ENCODE measurements around the gene MAN2A1.
"Not testable (repeated sequence)": the region's sequence is repeated elsewhere in the genome, so short reads cannot be mapped to it uniquely, and the experiment has no call there.

The MAN2A1 gene

DNA sequence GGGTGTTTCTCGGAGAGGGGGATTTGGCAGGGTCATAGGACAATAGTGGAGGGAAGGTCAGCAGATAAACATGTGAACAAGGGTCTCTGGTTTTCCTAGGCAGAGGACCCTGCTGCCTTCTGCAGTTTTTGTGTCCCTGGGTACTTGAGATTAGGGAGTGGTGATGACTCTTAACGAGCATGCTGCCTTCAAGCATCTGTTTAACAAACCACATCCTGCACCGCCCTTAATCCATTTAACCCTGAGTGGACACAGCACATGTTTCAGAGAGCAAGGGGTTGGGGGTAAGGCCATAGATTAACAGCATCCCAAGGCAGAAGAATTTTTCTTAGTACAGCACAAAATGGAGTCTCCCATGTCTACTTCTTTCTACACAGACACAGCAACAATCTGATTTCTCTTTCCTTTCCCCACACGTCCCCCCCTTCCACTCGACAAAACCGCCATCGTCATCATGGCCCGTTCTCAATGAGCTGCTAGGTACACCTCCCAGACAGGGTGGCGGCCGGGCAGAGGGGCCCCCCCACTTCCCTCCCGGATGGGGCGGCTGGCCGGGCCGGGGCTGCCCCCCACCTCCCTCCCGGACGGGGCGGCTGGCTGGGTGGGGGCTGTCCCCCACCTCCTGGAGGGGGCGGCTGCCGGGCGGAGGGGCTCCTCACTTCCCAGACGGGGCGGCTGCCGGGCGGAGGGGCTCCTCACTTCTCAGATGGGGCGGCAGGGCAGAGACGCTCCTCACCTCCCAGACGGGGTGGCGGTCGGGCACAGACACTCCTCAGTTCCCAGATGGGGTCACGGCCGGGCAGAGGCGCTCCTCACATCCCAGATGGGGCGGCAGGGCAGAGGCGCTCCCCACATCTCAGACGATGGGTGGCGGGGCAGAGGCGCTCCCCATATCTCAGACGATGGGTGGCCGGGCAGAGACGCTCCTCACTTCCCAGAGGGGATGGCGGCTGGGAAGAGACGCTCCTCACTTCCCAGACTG is 142.8 kb downstream of the MAN2A1 start:
- DNase-seq: not testable (repeated sequence)

DNA sequence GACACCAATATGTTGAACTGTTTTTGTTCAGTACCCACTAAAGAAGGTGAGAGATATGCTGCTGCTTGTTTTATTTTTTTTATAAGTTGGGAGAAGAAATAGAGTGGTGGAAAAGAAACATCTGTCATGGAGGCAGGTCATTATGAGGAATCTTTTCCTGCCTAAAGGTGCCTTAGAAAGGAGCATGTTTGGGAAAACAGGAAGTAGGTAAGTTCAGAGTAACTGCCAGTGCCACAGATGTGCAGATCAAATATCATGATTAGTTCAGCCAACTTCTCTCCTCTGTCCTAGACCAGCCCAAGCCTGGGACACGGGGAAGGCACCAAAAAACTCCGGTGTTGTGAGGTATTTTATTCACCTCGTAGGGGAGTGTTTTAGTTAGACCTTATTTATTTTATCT is 144.2 kb downstream of the MAN2A1 start:
- no peak for DNase-seq

DNA sequence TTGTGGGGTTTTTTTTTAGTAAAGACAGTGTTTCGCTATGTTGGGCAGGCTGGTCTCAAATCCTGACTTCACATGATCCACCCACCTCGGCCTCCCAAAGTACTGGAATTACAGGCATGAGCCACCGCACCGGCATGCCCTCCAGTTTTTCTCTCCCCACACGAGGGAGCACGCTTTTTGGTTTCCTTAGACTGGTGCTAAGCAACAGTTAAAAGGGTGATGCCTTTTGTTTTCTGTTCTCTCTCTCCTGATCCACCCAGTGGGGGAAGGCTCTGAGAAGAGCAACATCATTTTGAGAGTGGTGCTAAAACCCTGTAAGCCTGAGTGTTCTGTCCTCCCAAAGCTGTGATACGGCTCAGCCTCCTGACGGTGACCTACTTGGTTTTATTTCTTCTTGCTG is 146.6 kb downstream of the MAN2A1 start:
- DNase-seq: no peak

DNA sequence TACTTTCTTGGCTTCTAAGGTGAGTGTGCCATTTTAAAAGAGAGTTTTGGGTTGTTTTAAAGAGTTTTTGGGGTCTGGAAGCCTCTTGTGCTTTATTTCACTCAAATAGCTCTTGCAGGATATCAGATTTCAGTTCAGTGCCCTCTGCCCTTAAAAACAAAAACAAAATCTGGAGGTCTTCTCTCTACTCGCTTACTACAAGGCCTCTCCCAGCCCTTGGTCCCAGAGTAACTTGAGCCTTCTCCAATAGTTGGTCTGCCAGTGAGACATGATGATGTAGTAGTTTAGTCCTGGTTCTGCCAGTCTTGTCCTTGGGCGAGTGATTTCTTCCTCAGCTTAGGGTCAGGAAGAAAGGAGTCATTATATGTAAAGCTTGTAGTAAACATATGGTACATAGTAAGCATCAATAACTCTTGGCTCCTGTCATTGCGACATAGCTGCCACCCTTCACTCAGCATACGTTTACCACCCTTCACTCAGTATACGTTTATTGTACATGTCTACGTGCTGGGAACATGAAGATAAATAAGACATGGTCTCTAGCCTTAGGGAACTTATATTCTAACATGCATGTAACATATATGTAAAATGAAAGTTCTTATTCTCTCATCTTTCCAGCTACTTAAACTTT is 147.6 kb downstream of the MAN2A1 start:
- DNase-seq: no peak

DNA sequence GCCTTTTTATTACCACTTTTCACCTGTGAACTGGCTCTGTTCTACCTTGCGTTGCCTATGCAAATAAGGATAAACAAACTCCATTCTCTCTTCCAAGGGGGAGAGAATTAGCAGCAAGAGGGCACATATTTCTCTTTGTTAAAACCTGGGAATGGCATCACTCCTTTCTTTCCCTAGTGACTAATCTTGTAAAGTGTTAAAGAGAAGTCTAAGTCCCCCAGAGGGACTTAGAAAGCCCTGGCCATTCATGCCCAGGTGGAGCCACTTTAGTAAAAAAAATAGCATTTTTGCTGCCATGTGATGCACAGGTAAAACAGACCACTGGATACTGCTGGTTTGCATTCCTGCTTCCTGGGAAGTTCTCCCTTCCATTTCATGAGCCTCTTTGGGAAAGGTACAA is 148.4 kb downstream of the MAN2A1 start:
- DNase-seq: no peak

DNA sequence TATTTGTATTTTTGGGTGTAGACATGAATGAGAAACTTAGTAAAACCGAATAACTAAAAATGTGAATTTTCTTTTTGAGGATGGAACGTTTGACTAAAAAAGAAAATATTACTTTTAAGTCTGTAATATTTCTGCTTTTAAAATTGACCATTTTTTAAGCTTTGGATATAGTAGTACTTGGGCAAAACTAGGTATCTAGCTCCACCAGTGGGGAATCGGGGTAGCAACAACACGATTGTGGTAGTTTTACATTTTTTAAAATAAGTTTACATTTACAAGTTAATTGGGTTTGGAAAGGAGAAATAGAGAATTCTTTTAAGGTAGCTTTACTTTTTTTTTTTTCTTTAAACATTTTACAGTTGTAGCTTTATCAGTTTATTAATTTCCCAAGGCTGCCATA is 154.4 kb downstream of the MAN2A1 start:
- DNase-seq: no peak

DNA sequence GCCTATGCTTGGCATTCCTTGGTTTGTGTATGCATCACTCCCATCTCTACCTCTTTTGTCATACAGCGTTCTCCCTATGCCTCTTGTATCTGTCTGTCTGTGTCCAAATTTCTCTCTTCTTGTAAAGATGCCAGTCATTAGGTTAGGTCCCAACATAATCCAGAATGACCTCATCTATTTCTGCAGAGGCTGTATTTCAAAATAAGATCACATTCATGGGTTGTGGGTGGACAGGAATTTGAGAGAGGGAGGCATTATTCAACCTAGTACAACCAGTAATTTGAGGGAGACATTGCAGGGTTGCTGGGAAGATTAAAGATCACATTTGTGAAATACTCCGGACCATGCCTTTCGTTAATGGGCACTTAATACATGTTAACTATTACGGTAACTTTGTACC is 155.0 kb downstream of the MAN2A1 start:
- DNase-seq: no peak

DNA sequence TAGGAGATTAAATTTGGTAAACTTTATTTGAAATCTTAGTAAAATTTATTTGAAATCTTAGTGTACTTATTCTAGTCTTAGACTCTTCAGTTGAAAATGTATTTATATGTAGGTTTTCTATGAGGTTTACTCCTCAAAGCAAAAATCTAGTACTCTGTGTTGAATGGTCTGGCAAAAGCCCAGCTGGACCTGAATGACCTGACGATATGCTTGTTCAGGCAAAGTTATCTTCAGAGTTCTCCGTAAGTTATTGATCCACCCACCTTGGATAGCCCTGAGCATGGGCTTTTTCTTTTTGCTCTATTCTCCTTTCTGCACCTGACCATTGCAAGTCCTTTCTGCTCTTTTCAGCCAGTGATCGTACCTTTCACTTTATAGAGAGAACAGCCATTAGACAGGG is 158.4 kb downstream of the MAN2A1 start:
- no peak for DNase-seq

DNA sequence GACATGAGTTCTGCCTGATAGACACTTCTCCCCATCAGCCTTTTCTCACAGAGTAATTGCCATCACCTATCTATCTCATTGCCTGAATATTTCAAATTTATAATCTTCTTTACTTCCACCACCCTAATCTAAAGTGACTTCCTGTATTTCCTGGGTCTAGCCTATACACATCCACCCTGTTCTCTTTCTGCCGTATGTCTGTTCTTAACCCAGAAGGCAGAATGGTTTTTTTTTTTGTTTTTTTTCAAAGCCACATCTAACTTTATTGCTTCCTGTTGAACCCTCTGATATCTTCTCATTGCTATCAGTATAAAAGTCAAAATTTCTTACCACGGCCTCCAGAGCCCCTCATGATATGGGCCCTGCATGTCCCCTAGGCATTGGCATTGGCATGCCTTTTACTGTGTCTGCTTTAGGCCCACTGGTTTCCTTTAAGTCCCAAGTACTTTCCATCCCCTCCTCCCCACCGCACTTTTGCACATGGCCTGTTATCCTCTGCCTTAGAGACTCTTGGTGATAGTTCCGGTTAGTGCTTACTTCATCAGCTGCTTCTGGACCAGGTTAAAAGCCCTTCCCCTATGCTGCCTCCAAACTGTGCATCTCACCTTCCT is 159.9 kb downstream of the MAN2A1 start:
- DNase-seq: no peak

DNA sequence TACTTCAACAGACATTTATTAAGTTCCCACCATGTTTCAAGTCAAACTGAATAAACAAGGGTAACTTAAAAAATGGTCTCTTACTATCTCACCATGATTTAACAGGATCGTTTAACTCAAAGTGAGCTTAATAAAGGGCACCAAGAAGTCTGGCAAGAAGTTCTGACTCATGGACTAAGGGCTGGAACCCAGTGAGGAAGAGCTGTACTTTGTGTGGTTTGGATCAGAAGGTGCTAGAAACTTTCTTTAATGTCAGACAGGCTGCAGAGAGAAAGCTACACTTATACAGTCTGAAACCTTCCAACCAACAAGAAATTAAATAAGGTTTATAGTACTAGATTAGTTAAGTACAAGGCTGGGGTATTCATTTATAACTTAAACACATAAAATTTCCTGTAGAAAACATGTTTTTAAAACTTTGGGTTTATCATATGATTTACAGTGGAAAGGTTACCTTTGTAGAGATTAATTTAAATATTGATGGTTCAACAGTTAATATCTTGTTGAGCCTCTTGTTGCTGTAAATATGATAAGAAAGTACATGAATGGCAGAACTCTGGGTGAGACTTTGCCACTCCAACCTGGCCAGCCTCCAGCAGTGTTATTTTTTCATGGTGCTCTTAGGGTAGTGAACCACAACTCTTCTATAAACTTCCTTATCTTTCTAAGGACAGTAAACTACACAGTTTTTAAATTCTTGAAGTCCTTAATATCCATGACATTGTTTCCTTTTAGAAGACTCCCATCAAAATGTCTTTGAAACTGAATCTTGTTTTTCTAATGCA is 162.8 kb downstream of the MAN2A1 start:
- no peak for DNase-seq

DNA sequence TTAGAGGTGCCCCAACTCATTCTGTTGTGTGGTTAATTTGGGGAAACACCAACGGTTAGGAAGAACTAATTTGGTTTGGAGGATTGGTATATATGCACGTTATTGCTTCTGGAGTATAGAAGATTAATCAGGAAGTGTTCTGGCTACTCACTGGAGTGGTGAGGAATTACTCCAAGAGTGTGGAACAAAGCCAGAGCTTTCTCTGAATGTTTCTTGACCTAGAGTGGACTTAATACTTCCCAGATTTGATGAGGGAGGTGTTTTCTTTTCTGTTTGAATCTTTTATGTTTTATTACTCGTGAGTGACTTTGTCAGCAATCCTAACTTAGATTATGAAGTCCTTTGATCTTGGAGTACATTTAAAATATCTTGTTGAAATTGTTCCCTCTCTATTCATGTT is 163.7 kb downstream of the MAN2A1 start:
- DNase-seq: no peak

DNA sequence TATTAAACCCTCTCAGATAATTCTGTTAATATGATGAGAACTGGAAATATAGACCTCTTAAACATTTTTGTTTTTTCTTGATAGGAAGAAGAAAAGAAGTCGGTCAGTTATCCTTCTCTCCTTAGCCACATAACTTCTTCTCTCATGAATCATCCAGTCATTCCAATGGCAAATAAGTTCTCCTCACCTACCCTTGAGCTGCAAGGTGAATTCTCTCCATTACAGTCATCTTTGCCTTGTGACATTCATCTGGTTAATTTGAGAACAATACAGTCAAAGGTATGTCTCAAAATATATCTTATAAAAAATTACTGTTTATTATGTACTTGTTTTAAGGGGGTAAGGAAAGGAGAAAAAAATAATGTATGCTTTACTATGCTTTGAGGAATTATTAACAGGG is 165.3 kb downstream of the MAN2A1 start:
- DNase-seq: no peak

DNA sequence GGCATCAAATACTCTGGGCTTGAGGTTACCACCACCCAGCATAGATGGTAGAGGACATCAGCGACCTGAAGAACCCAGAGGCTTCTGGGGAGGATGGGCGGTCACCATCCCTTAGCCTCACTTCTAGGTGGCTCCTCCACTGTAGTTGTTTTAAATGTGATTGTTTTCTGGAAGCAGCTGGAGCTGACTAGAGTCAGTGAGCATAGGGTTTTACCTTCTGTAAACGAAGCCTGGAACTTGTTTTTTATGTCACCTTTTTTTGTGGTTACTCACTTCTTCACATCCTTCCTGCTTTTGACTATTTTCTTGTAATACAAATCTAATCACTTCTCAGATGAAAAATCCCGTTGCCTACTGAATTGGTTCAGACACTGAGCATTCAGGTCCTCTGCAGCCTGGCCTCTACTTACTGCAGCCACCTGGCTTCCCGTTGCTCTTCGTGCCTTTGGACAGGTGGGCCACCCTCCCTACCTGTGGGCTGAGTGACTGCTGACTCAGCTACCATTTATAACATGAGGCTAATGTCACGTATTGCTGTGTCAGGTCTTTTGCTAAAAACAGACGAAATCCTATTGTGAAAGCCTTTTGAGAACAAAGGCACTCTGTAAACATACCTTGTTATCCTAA is 167.8 kb downstream of the MAN2A1 start:
- DNase-seq: peak in 1 of 2 experiments; percentile 30

DNA sequence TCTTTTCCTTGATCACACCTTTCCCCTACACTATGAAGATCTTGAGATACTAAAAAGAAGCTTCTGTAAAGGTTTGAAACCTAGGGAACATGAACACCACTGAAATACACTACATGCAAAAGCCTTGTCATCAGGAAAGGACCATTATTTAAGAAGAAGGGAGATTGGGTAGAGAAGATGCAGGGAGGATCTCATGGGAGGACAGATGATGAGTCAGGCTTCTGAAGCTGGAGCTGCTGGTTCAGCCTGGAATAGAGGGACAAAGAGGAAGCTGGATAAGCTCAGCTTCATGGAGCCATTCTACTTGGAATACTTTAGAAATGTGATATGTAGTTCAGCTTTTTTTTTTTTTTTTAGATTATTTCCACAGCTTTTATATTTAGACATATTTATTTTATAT is 169.8 kb downstream of the MAN2A1 start:
- DNase-seq: no peak

DNA sequence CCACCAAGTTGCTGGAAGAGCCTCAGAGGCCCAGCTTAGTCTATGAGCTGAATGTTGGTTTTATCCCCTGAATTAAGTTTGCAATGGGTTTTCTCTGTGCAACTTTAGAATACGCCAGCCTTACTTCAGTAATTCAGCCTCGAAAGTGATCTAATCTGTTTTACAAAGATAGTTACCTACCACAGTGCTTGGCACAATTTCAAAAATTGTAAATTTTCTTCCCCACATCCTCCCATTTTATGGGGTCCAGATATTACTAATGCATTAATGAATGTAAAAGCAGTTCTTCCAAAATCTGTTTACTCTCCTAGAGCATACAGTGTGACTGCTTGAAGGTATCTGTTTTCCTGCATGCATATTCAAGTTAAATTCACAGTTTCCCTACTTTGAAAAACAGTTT is 172.6 kb downstream of the MAN2A1 start:
- DNase-seq: no peak

DNA sequence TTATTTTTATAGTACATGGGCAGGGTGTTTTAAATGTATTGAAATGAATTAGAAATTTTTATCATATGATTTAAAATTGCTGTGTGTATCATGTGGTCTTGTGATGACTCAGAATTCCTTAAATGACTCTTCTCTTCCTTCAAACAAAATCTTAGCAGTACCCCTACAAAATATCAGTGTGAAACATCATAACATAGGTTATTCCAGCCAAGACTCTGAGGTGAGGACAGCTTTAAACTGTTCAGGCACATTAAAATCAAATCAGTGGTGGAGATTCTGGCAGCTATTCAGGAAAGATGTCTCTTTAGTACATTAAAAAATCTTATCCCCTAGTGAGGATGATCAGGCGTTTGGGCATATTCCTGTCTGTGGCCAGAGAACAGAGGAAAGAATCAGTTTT is 174.0 kb downstream of the MAN2A1 start:
- DNase-seq: no peak

DNA sequence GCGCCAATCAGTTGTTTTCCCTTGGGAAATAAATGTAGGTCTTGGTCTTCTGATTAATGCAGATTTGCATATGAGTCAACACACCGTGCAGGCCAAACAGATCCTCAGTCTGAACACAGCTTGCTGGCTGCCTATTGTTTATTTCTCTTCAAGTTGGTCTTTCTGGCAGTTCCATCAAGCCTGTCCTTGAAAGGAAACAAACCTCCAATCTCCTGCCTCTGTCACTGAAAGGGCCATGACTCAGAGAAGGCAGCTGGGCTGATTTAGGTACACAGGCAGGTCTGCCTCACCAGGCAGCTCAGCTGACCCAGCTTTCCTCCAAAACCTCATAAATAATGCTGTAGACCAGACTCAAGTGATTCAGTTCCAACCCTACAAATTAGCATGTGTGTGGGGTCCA is 175.9 kb downstream of the MAN2A1 start:
- peak in 1 of 2 experiments; percentile 23 for DNase-seq

DNA sequence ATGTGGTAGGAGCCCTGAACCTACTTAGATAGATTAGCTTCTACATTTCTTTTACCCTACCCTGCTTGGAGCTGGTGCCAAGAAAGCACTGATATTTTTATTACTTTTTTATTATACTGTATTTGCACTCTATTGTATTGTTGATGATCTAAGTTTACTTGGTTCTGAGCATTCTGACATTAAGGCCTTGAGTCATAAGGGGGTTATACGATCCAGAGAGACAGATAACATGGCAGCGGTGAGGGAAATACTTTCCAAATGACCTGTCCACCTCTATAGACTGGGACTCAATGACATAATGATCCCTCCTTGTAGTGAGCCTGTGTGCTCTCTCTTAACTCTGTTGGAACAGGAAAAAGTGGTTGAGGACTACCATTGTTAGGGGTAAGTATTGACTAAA is 176.3 kb downstream of the MAN2A1 start:
- no peak for DNase-seq

DNA sequence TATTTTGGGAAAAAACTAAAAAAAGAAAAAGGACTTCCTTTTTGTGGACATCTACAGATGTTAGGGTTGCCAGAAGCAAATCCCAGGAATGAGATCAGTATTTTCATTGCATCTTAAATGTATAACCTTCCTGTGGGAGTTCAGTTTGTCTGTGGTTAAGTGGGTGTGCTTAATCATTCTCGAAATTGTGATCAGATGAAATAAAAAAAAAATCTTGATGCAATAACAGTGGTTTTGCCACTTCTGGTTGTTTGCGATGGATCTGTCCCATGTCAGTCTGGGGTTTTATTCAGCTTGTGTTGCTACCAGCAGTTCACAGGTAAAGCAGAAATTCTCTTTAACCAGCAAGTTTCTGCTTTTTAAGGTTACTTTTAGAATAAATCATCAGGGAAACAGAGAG is 179.0 kb downstream of the MAN2A1 start:
- no peak for DNase-seq

DNA sequence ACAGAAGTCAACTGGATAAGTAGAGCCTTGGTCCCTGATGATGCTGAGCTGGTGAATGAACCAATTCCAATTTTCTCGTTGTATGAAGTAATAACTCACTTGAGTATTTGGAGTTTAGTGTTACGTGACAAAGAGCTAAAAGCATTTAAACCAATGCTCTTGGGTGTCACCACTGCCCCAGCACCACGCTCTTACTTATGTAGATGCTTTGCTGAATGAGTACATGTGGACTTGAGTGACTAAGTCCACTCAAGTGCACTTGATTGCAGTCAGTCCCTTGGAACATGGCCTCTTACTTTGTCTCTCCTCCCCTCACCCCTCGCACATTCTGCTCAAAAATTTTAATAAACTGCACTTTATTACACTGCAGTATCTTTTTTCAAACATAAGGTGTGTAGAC is 184.0 kb downstream of the MAN2A1 start:
- DNase-seq: no peak

DNA sequence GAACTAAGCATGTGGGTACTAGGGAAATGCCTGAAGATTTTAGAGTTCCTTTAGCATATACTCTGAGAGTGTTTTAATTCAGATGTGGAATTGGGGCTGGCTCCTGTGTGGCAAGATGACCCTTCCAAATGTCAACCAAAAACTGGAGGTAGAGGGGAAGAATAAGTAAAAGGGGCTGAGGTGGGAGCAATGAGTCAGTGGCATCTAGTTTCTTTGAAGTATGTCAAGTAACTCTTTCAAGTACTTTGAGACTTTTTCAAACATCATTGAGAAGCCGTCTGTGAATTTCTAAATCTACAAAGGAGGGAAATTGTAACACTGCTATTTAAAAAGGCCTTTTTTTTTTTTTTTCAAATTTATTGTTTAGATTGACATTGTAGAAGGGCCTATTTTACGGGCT is 184.4 kb downstream of the MAN2A1 start:
- DNase-seq: no peak

DNA sequence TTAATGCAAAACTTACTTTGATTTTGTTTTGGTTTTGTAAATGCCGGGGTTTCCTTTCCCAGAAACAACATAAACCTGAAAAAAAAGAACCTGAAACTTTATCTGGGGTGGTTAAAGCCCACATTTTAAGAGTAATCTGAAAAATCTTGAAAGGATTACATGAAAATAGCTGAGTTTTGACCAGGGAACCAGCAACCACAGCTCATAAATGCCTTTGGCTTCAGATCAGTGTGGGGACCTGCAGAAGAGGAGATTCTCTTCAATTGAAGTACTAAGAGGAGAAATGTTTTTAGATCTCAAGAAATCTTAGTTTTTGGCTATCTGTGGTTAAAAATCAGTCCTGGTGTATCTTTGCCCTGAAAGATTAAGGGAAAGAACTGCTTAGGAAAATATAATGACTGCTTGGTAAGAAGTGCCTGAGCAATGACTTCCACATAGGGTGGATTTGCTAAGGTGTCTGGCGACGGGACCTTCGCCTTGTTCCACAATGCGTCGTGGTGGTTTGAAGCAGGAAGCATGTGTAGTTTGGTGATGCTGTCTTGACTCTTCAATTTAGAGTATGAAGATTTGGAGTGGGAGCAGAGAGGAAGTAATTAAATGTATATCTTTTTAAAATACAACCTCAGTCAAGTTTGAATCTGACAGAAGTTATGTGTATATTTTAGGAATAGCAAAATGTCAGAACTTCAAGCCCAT is 186.5 kb downstream of the MAN2A1 start:
- DNase-seq: no peak
